Astrocyte (in vitro differentiated cells and primary cell): ENCODE measurements around the gene FMN2. TPM values are rescaled to one million over a fixed set of nuclear protein-coding genes. Genes with fewer than 3 reads are reported as not detected.
A peak's percentile ranks its signal among the peaks of the same experiment; 100 is the strongest.

Source experiments
- DNase-seq: peaks from one replicate; pipeline ENCODE4 v3.0.0-alpha.2; 2010; ENCODE audit warnings: low read depth
- FAIRE-seq: peaks from 2 replicates; lab custom pipeline; 2011; peaks lifted over from hg19 to GRCh38; lab: Jason Lieb, UNC
- H2AFZ ChIP-seq: 2 replicates; pipeline ENCODE4 v1.6.0; 2012; ENCODE audit warnings: low read depth, low read length, inconsistent platforms
- H3K27ac ChIP-seq: 2 replicates; pipeline ENCODE4 v1.5.1; 2011; ENCODE audit warnings: low read depth, low read length, inconsistent platforms
- H3K27me3 ChIP-seq: 2 replicates; pipeline ENCODE4 v1.6.0; 2011; ENCODE audit warnings: low read length, inconsistent platforms; ENCODE audit not compliant: insufficient read depth
- H3K36me3 ChIP-seq: 2 replicates; pipeline ENCODE4 v1.5.1; 2011; ENCODE audit warnings: low read length, inconsistent platforms; ENCODE audit not compliant: insufficient read depth
- H3K4me1 ChIP-seq: 2 replicates; pipeline ENCODE4 v1.5.1; 2011; ENCODE audit warnings: low read length, inconsistent platforms; ENCODE audit not compliant: insufficient read depth
- H3K4me2 ChIP-seq: 2 replicates; pipeline ENCODE4 v1.6.0; 2012; ENCODE audit warnings: low read length, inconsistent platforms
- H3K4me3 ChIP-seq: 2 replicates; pipeline ENCODE4 v1.5.1; 2011; ENCODE audit warnings: low read depth, mild to moderate bottlenecking, low read length, inconsistent platforms; ENCODE audit not compliant: insufficient read depth
- H3K79me2 ChIP-seq: 2 replicates; pipeline ENCODE4 v1.6.0; 2012; ENCODE audit warnings: mild to moderate bottlenecking, low read length, inconsistent platforms; ENCODE audit not compliant: insufficient read depth
- H3K9ac ChIP-seq: 2 replicates; pipeline ENCODE4 v1.6.0; 2012; ENCODE audit warnings: mild to moderate bottlenecking, low read length, inconsistent platforms
- H3K9me3 ChIP-seq: 2 replicates; pipeline ENCODE4 v1.5.1; 2012; ENCODE audit warnings: low read depth, mild to moderate bottlenecking, low read length, inconsistent platforms; ENCODE audit not compliant: insufficient read depth
- H4K20me1 ChIP-seq: 2 replicates; pipeline ENCODE4 v1.6.0; 2012; ENCODE audit warnings: low read length, inconsistent platforms; ENCODE audit not compliant: insufficient read depth
- H3K27ac Mint-ChIP-seq: one replicate; pipeline ENCODE4 v1.8.0; 2021; ENCODE audit warnings: mild to moderate bottlenecking, mixed read lengths; ENCODE audit not compliant: unreplicated experiment
- H3K27me3 Mint-ChIP-seq: one replicate; pipeline ENCODE4 v1.8.0; 2021; ENCODE audit warnings: low read depth, mixed read lengths; ENCODE audit not compliant: unreplicated experiment
- H3K36me3 Mint-ChIP-seq: one replicate; pipeline ENCODE4 v1.8.0; 2021; ENCODE audit warnings: low read depth, mixed read lengths; ENCODE audit not compliant: unreplicated experiment
- H3K4me1 Mint-ChIP-seq: one replicate; pipeline ENCODE4 v1.8.0; 2021; ENCODE audit warnings: low read depth, mixed read lengths; ENCODE audit not compliant: unreplicated experiment
- H3K4me3 Mint-ChIP-seq: one replicate; pipeline ENCODE4 v1.8.0; 2021; ENCODE audit warnings: mild to moderate bottlenecking, moderate library complexity, mixed read lengths; ENCODE audit not compliant: unreplicated experiment
- H3K9me3 Mint-ChIP-seq: one replicate; pipeline ENCODE4 v1.8.0; 2021; ENCODE audit warnings: mild to moderate bottlenecking, mixed read lengths; ENCODE audit not compliant: unreplicated experiment
- CTCF ChIP-seq: IDR thresholded peaks from 2 replicates; pipeline ENCODE4 v1.5.1; 2011; ENCODE audit warnings: low read depth, mild to moderate bottlenecking, inconsistent platforms, low read length, moderate library complexity; ENCODE audit not compliant: insufficient read depth
- EZH2 ChIP-seq: IDR thresholded peaks from 2 replicates; pipeline ENCODE4 v1.6.1; 2012; ENCODE audit warnings: mild to moderate bottlenecking, low read length, inconsistent platforms; ENCODE audit not compliant: insufficient read depth
- total RNA-seq: library from RNA; stranded (reverse); gene quantifications from 2 replicates; pipeline ENCODE4 v1.2.1, GENCODE V29; 2021

Gene FMN2
- total RNA-seq, 1 donor from 2014 or later, result 2.4 TPM

- H3K36me3 ChIP-seq, result no peaks in the 10 kb centered on the region
- H3K79me2 ChIP-seq, result no peaks in the 10 kb centered on the region
- no peak overlapping the region for H3K4me2 ChIP-seq
- H3K4me1 ChIP-seq, result peaks cover under 1% of the 10 kb centered on the region
- no peak overlapping the region for H3K27ac Mint-ChIP-seq
- H3K27ac ChIP-seq, result no peak overlapping the region
- no peaks in the 10 kb centered on the region for H3K36me3 Mint-ChIP-seq
- H2AFZ ChIP-seq, result no peak overlapping the region
- H3K4me3 ChIP-seq, result no peak overlapping the region
- FAIRE-seq, result no peak
- peaks cover under 1% of the 10 kb centered on the region for H3K4me1 Mint-ChIP-seq
- H4K20me1 ChIP-seq, result no peaks in the 10 kb centered on the region
- no peaks in the 10 kb centered on the region for H3K27me3 ChIP-seq
- H3K9me3 Mint-ChIP-seq, result peaks cover 2% of the 10 kb centered on the region
- TF ChIP-seq EZH2 (no peak), CTCF (no peak)
- no peak overlapping the region for H3K4me3 Mint-ChIP-seq
- no peaks in the 10 kb centered on the region for H3K9me3 ChIP-seq
- DNase-seq, result no peak
- H3K9ac ChIP-seq, result no peak overlapping the region
- no peaks in the 10 kb centered on the region for H3K27me3 Mint-ChIP-seq
Measured at GRCh38 chr1:240343045-240343444, 251.4 kb downstream of the FMN2 start.

GRCh38 chr1:240343966-240344365 is 252.3 kb downstream of the FMN2 start:
- DNase-seq (no peak), FAIRE-seq (no peak)
- Mint-ChIP-seq H3K27me3 (no peaks in the 10 kb centered on the region), H3K9me3 (peaks cover 2% of the 10 kb centered on the region), H3K27ac (no peak overlapping the region), H3K4me1 (no peaks in the 10 kb centered on the region), H3K36me3 (no peaks in the 10 kb centered on the region), H3K4me3 (no peak overlapping the region)
- no peaks in the 10 kb centered on the region for H3K36me3 ChIP-seq
- H3K4me3 ChIP-seq, result no peak overlapping the region
- no peak overlapping the region for H3K4me2 ChIP-seq
- no peak overlapping the region for H3K9ac ChIP-seq
- H3K4me1 ChIP-seq, result no peaks in the 10 kb centered on the region
- TF ChIP-seq CTCF (no peak), EZH2 (no peak)
- no peaks in the 10 kb centered on the region for H3K79me2 ChIP-seq
- no peaks in the 10 kb centered on the region for H3K9me3 ChIP-seq
- no peaks in the 10 kb centered on the region for H3K27me3 ChIP-seq
- no peak overlapping the region for H2AFZ ChIP-seq
- no peaks in the 10 kb centered on the region for H4K20me1 ChIP-seq
- H3K27ac ChIP-seq, result no peak overlapping the region

GRCh38 chr1:240344918-240345317 is 253.2 kb downstream of the FMN2 start:
- H3K9ac ChIP-seq, result no peak overlapping the region
- peak; percentile 40 for DNase-seq
- no peaks in the 10 kb centered on the region for H3K9me3 ChIP-seq
- FAIRE-seq, result no peak
- Mint-ChIP-seq H3K4me1 (no peaks in the 10 kb centered on the region), H3K9me3 (peaks cover 2% of the 10 kb centered on the region), H3K36me3 (no peaks in the 10 kb centered on the region), H3K4me3 (no peak overlapping the region), H3K27ac (no peak overlapping the region), H3K27me3 (no peaks in the 10 kb centered on the region)
- H3K4me2 ChIP-seq, result no peak overlapping the region
- H3K27ac ChIP-seq, result no peak overlapping the region
- H3K4me1 ChIP-seq, result no peaks in the 10 kb centered on the region
- no peaks in the 10 kb centered on the region for H3K79me2 ChIP-seq
- H3K4me3 ChIP-seq, result no peak overlapping the region
- no peak overlapping the region for H2AFZ ChIP-seq
- H4K20me1 ChIP-seq, result no peaks in the 10 kb centered on the region
- H3K27me3 ChIP-seq, result no peaks in the 10 kb centered on the region
- TF ChIP-seq CTCF, result no peak
- TF ChIP-seq EZH2, result no peak
- no peaks in the 10 kb centered on the region for H3K36me3 ChIP-seq
